NT2/D1 (cell line): ENCODE results near the gene SLC39A11.

Experiments used
- SUZ12 ChIP-seq: IDR thresholded peaks from 2 replicates; pipeline ENCODE4 v1.6.1; 2011; ENCODE audit not compliant: insufficient read length, insufficient read depth; ENCODE audit errors: extremely low read depth
- YY1 ChIP-seq: IDR thresholded peaks from 2 replicates; pipeline ENCODE4 v1.6.1; 2011; ENCODE audit not compliant: insufficient read length, insufficient read depth
- ZNF274 ChIP-seq: IDR thresholded peaks from 2 replicates; pipeline ENCODE4 v1.6.1; 2011; ENCODE audit warnings: mild to moderate bottlenecking, low read depth, low read length

GRCh38 chr17:72760368-72760767 is 332.1 kb downstream of the SLC39A11 start:
- TF ChIP-seq SUZ12 (no peak), ZNF274 (no peak), YY1 (no peak)
